Endodermal cell (in vitro differentiated cells): ENCODE results near the gene INTS6. TPM values are rescaled to one million over a fixed set of nuclear protein-coding genes. Genes with fewer than 3 reads are reported as not detected.

ENCODE experiments used
- DNase-seq: peaks from one replicate; pipeline ENCODE4 v3.0.0-alpha.2; 2017
- H3K27ac ChIP-seq: 2 replicates; pipeline ENCODE4 v1.5.1; 2013; ENCODE audit warnings: mild to moderate bottlenecking, low read depth, low read length, moderate library complexity
- H3K27me3 ChIP-seq: 2 replicates; pipeline ENCODE4 v1.6.1; 2013; ENCODE audit warnings: mild to moderate bottlenecking, low read length, moderate library complexity; ENCODE audit not compliant: insufficient read depth, control insufficient read depth, poor library complexity, severe bottlenecking
- H3K36me3 ChIP-seq: 2 replicates; pipeline ENCODE4 v1.7.0; 2013; ENCODE audit warnings: mild to moderate bottlenecking, low read length, moderate library complexity; ENCODE audit not compliant: control insufficient read depth, insufficient read depth
- H3K4me1 ChIP-seq: one replicate; pipeline ENCODE4 v1.7.0; 2013; ENCODE audit warnings: low read length; ENCODE audit not compliant: control insufficient read depth, insufficient read depth
- H3K4me3 ChIP-seq: 2 replicates; pipeline ENCODE4 v1.5.1; 2013; ENCODE audit warnings: mild to moderate bottlenecking, low read length, moderate library complexity
- H3K9ac ChIP-seq: 2 replicates; pipeline ENCODE4 v1.6.1; 2013; ENCODE audit warnings: mild to moderate bottlenecking, low read length, moderate library complexity; ENCODE audit not compliant: poor library complexity, severe bottlenecking; ENCODE audit errors: extremely low read depth
- H3K9me3 ChIP-seq: 2 replicates; pipeline ENCODE4 v1.6.1; 2013; ENCODE audit warnings: mild to moderate bottlenecking, low read length, moderate library complexity; ENCODE audit not compliant: control insufficient read depth
- H3K27ac Mint-ChIP-seq: 2 replicates; pipeline ENCODE4 v1.8.0; 2020; ENCODE audit warnings: mixed read lengths
- H3K27me3 Mint-ChIP-seq: 2 replicates; pipeline ENCODE4 v1.8.0; 2021; ENCODE audit warnings: mild to moderate bottlenecking, mixed read lengths; ENCODE audit not compliant: insufficient read depth
- H3K36me3 Mint-ChIP-seq: 2 replicates; pipeline ENCODE4 v1.8.0; 2020; ENCODE audit warnings: low read depth, mixed read lengths
- H3K4me1 Mint-ChIP-seq: 2 replicates; pipeline ENCODE4 v1.8.0; 2020; ENCODE audit warnings: mixed read lengths
- H3K4me3 Mint-ChIP-seq: 2 replicates; pipeline ENCODE4 v1.8.0; 2020; ENCODE audit warnings: mild to moderate bottlenecking, moderate library complexity, mixed read lengths
- H3K9me3 Mint-ChIP-seq: 2 replicates; pipeline ENCODE4 v1.8.0; 2020; ENCODE audit warnings: mild to moderate bottlenecking, mixed read lengths
- CTCF ChIP-seq: fragments of 200-600 bp; sonication (generic); conservative IDR thresholded peaks from 2 replicates; pipeline ENCODE4 v1.5.0; 2021; ENCODE audit warnings: antibody characterized with exemption, mild to moderate bottlenecking
- WGBS, 2 experiments: methylation state at CpG; one replicate each; pipeline versions ENCODE4 v1.1.5 to v1.1.7; 2013; ENCODE audit warnings: missing lambda C conversion rate in 2 of 2, mixed read lengths in 1 of 2; ENCODE audit not compliant: insufficient coverage in 1 of 2, insufficient read length in 1 of 2; 5-methylcytosine and 5-hydroxymethylcytosine counted together
- total RNA-seq, 2 donors: library from RNA; stranded (reverse); fragmentation: NEBNext Ultra II Directional in 1 of 2; extraction: Animal tissue kit (Norgen Biotek cat#: 25700) in 1 of 2; gene quantifications; 2 replicates in 1 of 2; 3 replicates in 1 of 2; pipeline ENCODE4 v1.2.1, GENCODE V29; 2021

The INTS6 gene
- total RNA-seq, 2 donors from 2014 or later, result 42.4 to 62.1 TPM

GRCh38 chr13:51457086-51457815, 4.4 kb upstream of the INTS6 start:
- DNase-seq, result no peak
- no peak overlapping the region for H3K27ac Mint-ChIP-seq
- no peaks in the 10 kb centered on the region for H3K27me3 ChIP-seq
- H3K9me3 ChIP-seq, result peaks cover 18% of the 10 kb centered on the region
- no peaks in the 10 kb centered on the region for H3K27me3 Mint-ChIP-seq
- H3K9me3 Mint-ChIP-seq, result peaks cover 13% of the 10 kb centered on the region
- no peak overlapping the region for H3K9ac ChIP-seq
- peaks cover 3% of the 10 kb centered on the region for H3K4me1 ChIP-seq
- no peak overlapping the region for H3K4me3 ChIP-seq
- WGBS, 2 experiments, result 94 to 95% methylated on average over 13 to 15 of the region's 15 CpGs
- H3K36me3 Mint-ChIP-seq, result peaks cover 14% of the 10 kb centered on the region
- peaks cover 15% of the 10 kb centered on the region for H3K4me1 Mint-ChIP-seq
- no peak overlapping the region for H3K27ac ChIP-seq
- no peak for TF ChIP-seq CTCF
- H3K36me3 ChIP-seq, result peaks cover 12% of the 10 kb centered on the region
- H3K4me3 Mint-ChIP-seq, result no peak overlapping the region

GRCh38 chr13:51456510-51456909, 3.7 kb upstream of the INTS6 start:
- Mint-ChIP-seq H3K27ac (no peak overlapping the region), H3K9me3 (peaks cover 13% of the 10 kb centered on the region)
- no peak for DNase-seq

GRCh38 chr13:51455532-51455931, 2.7 kb upstream of the INTS6 start:
- Histone ChIP-seq H3K36me3 (peaks cover 20% of the 10 kb centered on the region), H3K9me3 (peaks cover 18% of the 10 kb centered on the region), H3K27ac (no peak overlapping the region), H3K27me3 (no peaks in the 10 kb centered on the region), H3K9ac (no peak overlapping the region), H3K4me3 (no peak overlapping the region), H3K4me1 (peaks cover 6% of the 10 kb centered on the region)
- Mint-ChIP-seq H3K27ac (no peak overlapping the region), H3K9me3 (peaks cover 13% of the 10 kb centered on the region), H3K4me1 (peaks cover 18% of the 10 kb centered on the region), H3K4me3 (no peak overlapping the region), H3K27me3 (no peaks in the 10 kb centered on the region), H3K36me3 (peaks cover 15% of the 10 kb centered on the region)
- whole genome bisulfite sequencing, 2 experiments, result 93 to 94% methylated on average over 8 to 9 of the region's 9 CpGs
- no peak for TF ChIP-seq CTCF
- no peak for DNase-seq

More at GRCh38 chr13:51456510-51456909, 3.7 kb upstream of the INTS6 start:
- Histone ChIP-seq H3K27me3 (no peaks in the 10 kb centered on the region), H3K36me3 (peaks cover 12% of the 10 kb centered on the region), H3K4me3 (no peak overlapping the region), H3K27ac (no peak overlapping the region), H3K9ac (no peak overlapping the region), H3K4me1 (peaks cover 3% of the 10 kb centered on the region), H3K9me3 (peaks cover 18% of the 10 kb centered on the region)
- no peak for TF ChIP-seq CTCF
- Mint-ChIP-seq H3K4me3 (no peak overlapping the region), H3K27me3 (no peaks in the 10 kb centered on the region), H3K36me3 (peaks cover 14% of the 10 kb centered on the region), H3K4me1 (peaks cover 15% of the 10 kb centered on the region)
- WGBS, 2 experiments, result 93 to 94% methylated on average over 5 to 13 of the region's 13 CpGs
